IMR-90 (cell line): ENCODE measurements around the gene DNMT3A.

ENCODE experiments used
- CEBPB ChIP-seq: IDR thresholded peaks from 2 replicates; pipeline ENCODE4 v1.6.1; 2012; ENCODE audit warnings: low read depth, low read length, improper control_type of control experiment
- FOS ChIP-seq: fragments of 150-350 bp; IDR thresholded peaks from 2 replicates; pipeline ENCODE4 v1.6.1; 2016; ENCODE audit warnings: low read depth, low read length
- MAFK ChIP-seq: IDR thresholded peaks from 2 replicates; pipeline ENCODE4 v1.6.1; 2012; ENCODE audit warnings: low read depth, low read length, improper control_type of control experiment
- MAZ ChIP-seq: IDR thresholded peaks from 2 replicates; pipeline ENCODE4 v1.6.1; 2012; ENCODE audit warnings: low read depth, mild to moderate bottlenecking, low read length, improper control_type of control experiment, moderate library complexity, borderline replicate concordance
- MXI1 ChIP-seq: IDR thresholded peaks from 2 replicates; pipeline ENCODE4 v1.6.1; 2012; ENCODE audit warnings: low read depth, mild to moderate bottlenecking, low read length, moderate library complexity, borderline replicate concordance
- NFE2L2 ChIP-seq: fragments of 150-350 bp; IDR thresholded peaks from 2 replicates; pipeline ENCODE4 v1.6.1; 2016; ENCODE audit warnings: low read depth, mild to moderate bottlenecking, low read length
- POLR2A ChIP-seq: IDR thresholded peaks from 2 replicates; pipeline ENCODE4 v1.6.1; 2012; ENCODE audit warnings: mild to moderate bottlenecking, low read depth, low read length
- RAD21 ChIP-seq: IDR thresholded peaks from 2 replicates; pipeline ENCODE4 v1.6.1; 2012; ENCODE audit warnings: low read length, improper control_type of control experiment
- TF ChIP-seq, protein P1 (sequence below): conservative IDR thresholded peaks from 2 replicates; pipeline ENCODE4 v1.5.1; 2012; ENCODE audit warnings: mild to moderate bottlenecking, low read depth, low read length, improper control_type of control experiment
- TF ChIP-seq, protein P2 (sequence below): fragments of 150-350 bp; IDR thresholded peaks from 2 replicates; pipeline ENCODE4 v1.6.1; 2017; ENCODE audit warnings: mild to moderate bottlenecking, antibody characterized with exemption, low read length, low read depth
- TF ChIP-seq, protein P3 (sequence below): fragments of 150-350 bp; IDR thresholded peaks from 2 replicates; pipeline ENCODE4 v1.6.1; 2016; ENCODE audit warnings: low read depth, mild to moderate bottlenecking, low read length, moderate library complexity, borderline replicate concordance

DNA sequence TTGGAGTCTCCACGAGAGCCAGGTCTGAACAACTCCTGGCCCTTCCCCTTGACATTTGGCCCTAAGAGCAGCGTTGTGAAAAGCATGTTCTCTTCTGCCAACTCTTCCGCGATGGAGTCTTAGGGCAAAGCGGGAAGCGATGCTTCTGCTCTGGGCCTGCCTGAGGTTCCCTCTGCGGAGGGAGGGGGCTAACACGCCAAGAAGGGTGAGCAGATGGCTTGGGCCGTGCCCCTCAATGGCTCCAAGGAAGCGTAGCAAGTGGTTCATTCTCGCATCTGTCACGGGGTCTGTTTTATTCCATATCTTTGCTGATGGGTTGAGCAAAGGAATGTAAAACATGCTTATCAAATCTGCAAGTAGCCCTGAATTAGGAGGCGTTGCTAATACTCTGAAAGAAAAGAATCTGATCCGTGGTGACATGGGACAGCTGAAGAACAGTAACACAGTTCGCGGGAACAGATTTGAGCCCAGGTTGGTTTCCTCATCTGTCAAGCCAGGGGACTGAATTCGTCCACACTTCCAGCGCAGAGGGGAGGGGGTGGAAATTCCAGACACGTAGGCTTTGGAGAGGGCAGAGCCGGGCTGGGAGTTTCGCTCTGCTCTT is 38.0 kb downstream of the DNMT3A start:
- TF ChIP-seq, protein P1, sequence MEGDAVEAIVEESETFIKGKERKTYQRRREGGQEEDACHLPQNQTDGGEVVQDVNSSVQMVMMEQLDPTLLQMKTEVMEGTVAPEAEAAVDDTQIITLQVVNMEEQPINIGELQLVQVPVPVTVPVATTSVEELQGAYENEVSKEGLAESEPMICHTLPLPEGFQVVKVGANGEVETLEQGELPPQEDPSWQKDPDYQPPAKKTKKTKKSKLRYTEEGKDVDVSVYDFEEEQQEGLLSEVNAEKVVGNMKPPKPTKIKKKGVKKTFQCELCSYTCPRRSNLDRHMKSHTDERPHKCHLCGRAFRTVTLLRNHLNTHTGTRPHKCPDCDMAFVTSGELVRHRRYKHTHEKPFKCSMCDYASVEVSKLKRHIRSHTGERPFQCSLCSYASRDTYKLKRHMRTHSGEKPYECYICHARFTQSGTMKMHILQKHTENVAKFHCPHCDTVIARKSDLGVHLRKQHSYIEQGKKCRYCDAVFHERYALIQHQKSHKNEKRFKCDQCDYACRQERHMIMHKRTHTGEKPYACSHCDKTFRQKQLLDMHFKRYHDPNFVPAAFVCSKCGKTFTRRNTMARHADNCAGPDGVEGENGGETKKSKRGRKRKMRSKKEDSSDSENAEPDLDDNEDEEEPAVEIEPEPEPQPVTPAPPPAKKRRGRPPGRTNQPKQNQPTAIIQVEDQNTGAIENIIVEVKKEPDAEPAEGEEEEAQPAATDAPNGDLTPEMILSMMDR, result no peak
- no peak for TF ChIP-seq MXI1
- TF ChIP-seq RAD21, result no peak
- no peak for TF ChIP-seq NFE2L2
- TF ChIP-seq MAZ, result no peak
- no peak for TF ChIP-seq FOS
- no peak for TF ChIP-seq MAFK
- TF ChIP-seq POLR2A, result no peak
- TF ChIP-seq, protein P2, sequence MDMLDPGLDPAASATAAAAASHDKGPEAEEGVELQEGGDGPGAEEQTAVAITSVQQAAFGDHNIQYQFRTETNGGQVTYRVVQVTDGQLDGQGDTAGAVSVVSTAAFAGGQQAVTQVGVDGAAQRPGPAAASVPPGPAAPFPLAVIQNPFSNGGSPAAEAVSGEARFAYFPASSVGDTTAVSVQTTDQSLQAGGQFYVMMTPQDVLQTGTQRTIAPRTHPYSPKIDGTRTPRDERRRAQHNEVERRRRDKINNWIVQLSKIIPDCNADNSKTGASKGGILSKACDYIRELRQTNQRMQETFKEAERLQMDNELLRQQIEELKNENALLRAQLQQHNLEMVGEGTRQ, result no peak
- TF ChIP-seq, protein P3, sequence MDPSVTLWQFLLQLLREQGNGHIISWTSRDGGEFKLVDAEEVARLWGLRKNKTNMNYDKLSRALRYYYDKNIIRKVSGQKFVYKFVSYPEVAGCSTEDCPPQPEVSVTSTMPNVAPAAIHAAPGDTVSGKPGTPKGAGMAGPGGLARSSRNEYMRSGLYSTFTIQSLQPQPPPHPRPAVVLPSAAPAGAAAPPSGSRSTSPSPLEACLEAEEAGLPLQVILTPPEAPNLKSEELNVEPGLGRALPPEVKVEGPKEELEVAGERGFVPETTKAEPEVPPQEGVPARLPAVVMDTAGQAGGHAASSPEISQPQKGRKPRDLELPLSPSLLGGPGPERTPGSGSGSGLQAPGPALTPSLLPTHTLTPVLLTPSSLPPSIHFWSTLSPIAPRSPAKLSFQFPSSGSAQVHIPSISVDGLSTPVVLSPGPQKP, result no peak
- no peak for TF ChIP-seq CEBPB
